KOPT-K1 (cell line): ENCODE measurements around the gene PPHLN1.

Experiments
- H3K27ac ChIP-seq: fragments of 200-600 bp; sonication (generic); 2 replicates; pipeline ENCODE4 v1.5.1; 2016; ENCODE audit warnings: antibody characterized with exemption, mild to moderate bottlenecking, low read depth, low read length; ENCODE audit not compliant: poor library complexity, severe bottlenecking
- H3K36me3 ChIP-seq: fragments of 200-600 bp; sonication (generic); 2 replicates; pipeline ENCODE4 v1.5.1; 2017; ENCODE audit warnings: antibody characterized with exemption, mild to moderate bottlenecking, low read length, moderate library complexity; ENCODE audit not compliant: insufficient read depth
- H3K9me3 ChIP-seq: fragments of 200-600 bp; sonication (generic); 2 replicates; pipeline ENCODE4 v1.5.1; 2017; ENCODE audit warnings: antibody characterized with exemption, low read length, mild to moderate bottlenecking; ENCODE audit not compliant: insufficient read depth, poor library complexity, severe bottlenecking

The PPHLN1 gene

GRCh38 chr12:42486407-42486806 lies 160.4 kb downstream of the PPHLN1 start:
- H3K27ac ChIP-seq: no peak overlapping the region
- H3K36me3 ChIP-seq: no peaks in the 10 kb centered on the region
- H3K9me3 ChIP-seq: peaks cover 17% of the 10 kb centered on the region

- Histone ChIP-seq H3K36me3 (no peaks in the 10 kb centered on the region), H3K9me3 (no peaks in the 10 kb centered on the region), H3K27ac (no peak overlapping the region)
Measured at GRCh38 chr12:42490261-42490842, 164.4 kb downstream of the PPHLN1 start.
